ENCODE measurements around the gene ALKBH8. TPM values are rescaled to one million over a fixed set of nuclear protein-coding genes. Genes with fewer than 3 reads are reported as not detected.

ALKBH8 gene
- total and polyA plus RNA-seq, 11 donors: 2.9 to 8.6 (median 6.2) TPM

DNA sequence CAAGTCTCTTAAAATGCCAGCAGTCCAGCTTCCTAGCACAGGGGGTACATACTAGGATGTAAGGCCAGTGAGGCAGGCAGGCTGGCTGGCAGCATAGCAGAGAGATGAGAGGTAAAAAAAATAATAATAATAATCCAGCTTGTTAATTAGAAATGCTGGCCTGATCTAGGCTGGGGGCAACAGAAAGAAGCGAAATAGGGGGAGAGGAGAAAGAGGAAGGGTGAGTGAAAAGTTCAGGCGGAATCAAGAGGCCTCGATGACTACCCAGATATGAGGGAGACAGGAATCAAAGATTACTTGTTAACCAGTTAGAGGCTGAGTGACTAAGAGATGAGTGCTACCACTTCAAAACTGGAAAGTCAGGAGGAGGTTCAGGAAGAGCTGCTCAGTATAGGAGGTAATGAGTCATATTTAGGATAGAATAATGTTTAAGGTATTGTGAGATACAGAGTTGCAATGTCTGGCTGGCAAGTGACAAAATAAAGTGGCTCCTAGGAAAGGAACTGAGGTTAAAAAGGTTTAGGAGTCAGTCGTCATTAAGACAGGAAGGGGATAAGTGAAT lies 2.8 kb downstream of the ALKBH8 start:
- 39 to 48% (median 44%) methylated on average over 4 of the region's 4 CpGs for WGBS, 4 donors
- DNase-seq (no peak), ATAC-seq (no peak)
- TF ChIP-seq POLR2A (IDR thresholded peaks at IDR 0.05) (no peak), CTCF (IDR thresholded peaks at IDR 0.05) (no peak)
- Histone ChIP-seq H3K9me3 (no peaks in the 10 kb centered on the region), H3K36me3 (peaks cover 0 to 28% (median 21%) of the 10 kb centered on the region in 9 donors), H3K27me3 (no peaks in the 10 kb centered on the region), H3K4me3 (no peak overlapping the region), H3K4me1 (peaks cover 0 to 29% (median 21%) of the 10 kb centered on the region in 12 donors), H3K27ac (no peak overlapping the region)
- intact Hi-C loops (cut with DNase I): loop anchor here in 3 of 10 donors (5.0 kb wide), 2 partner anchors 125 to 130 kb away; no protein-coding TSS in a partner anchor

GRCh38 chr11:107561688-107562087 lies 3.8 kb downstream of the ALKBH8 start:
- no peak for ATAC-seq
- TF ChIP-seq POLR2A (IDR thresholded peaks at IDR 0.05) (no peak), CTCF (IDR thresholded peaks at IDR 0.05) (no peak)
- Histone ChIP-seq H3K4me3 (no peak overlapping the region), H3K27me3 (no peaks in the 10 kb centered on the region), H3K4me1 (peaks cover 0 to 29% (median 21%) of the 10 kb centered on the region in 12 donors), H3K9me3 (no peaks in the 10 kb centered on the region), H3K36me3 (peaks cover 0 to 38% (median 23%) of the 10 kb centered on the region in 9 donors), H3K27ac (no peak overlapping the region)
- DNase-seq: no peak
- intact Hi-C loops (cut with DNase I): loop anchor here in 3 of 10 donors (5.0 kb wide), 2 partner anchors 126 to 131 kb away; no protein-coding TSS in a partner anchor

DNA sequence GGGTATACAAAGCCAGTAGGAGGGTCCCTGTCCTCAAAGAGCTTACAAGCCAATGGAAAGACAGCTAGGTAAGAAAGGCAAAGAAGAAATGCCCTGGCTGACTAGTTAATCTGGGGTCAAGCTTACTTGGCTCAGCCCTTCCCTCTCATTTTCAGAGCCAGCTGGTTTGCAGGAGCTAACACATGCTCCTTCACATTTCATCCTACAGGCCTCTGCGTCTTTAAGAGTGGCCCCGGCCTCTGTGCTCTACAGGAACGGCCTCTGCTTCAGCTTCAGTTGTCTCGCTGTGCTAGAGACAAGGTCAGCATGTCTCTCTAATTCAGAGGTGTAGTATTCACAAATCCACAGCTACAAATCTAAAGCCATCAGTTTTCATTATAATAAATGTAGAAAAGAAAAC lies 15.2 kb downstream of the ALKBH8 start:
- H3K4me3 ChIP-seq: no peak overlapping the region
- WGBS, 4 donors: 84 to 90% (median 89%) methylated on average over 4 of the region's 4 CpGs
- no peak for DNase-seq
- H3K27me3 ChIP-seq: no peaks in the 10 kb centered on the region
- no peak for TF ChIP-seq POLR2A (IDR thresholded peaks at IDR 0.05)
- no peak for TF ChIP-seq CTCF (IDR thresholded peaks at IDR 0.05)
- no peak overlapping the region for H3K27ac ChIP-seq
- no peak for ATAC-seq
- H3K36me3 ChIP-seq: peaks cover 0 to 79% (median 54%) of the 10 kb centered on the region in 9 donors
- intact Hi-C loops (cut with DNase I): no loop called here
- H3K9me3 ChIP-seq: no peaks in the 10 kb centered on the region
- no peaks in the 10 kb centered on the region for H3K4me1 ChIP-seq

DNA sequence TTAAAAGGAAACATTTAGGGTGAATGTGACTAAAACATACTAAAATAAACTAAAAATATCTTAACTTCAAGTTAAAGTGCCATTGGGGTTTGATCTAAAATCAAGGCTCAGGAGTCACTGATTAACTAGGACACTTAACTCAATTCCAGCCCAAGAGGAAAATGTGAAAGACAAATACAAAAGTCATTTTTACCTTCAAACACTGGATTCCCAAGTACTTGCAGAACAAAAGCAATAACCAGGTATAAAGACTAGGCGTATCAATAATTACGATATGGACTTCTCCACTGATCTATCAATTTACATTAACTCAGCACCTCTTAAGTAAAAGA lies 15.6 kb downstream of the ALKBH8 start:
- WGBS, 4 donors: 94 to 97% (median 96%) methylated on average over 2 of the region's 2 CpGs
- no peak for DNase-seq
- no peaks in the 10 kb centered on the region for H3K27me3 ChIP-seq
- ATAC-seq: no peak
- H3K36me3 ChIP-seq: peaks cover 0 to 76% (median 50%) of the 10 kb centered on the region in 9 donors
- intact Hi-C loops (cut with DNase I): loop anchor here in 2 of 10 donors (2.0 to 10.0 kb wide), 2 partner anchors 221 to 225 kb away; no protein-coding TSS in a partner anchor
- no peak overlapping the region for H3K27ac ChIP-seq
- TF ChIP-seq POLR2A (IDR thresholded peaks at IDR 0.05): no peak
- TF ChIP-seq CTCF (IDR thresholded peaks at IDR 0.05): no peak
- H3K9me3 ChIP-seq: no peaks in the 10 kb centered on the region
- no peaks in the 10 kb centered on the region for H3K4me1 ChIP-seq
- H3K4me3 ChIP-seq: no peak overlapping the region

Measured in heart left ventricle (tissue), 16 donors.